Hepatocyte (in vitro differentiated cells): Measurements from ENCODE around the gene LRMDA.

Experiments used
- EZH2 ChIP-seq: fragments of 200-600 bp; sonication (generic); IDR thresholded peaks from 2 replicates; pipeline ENCODE4 v1.6.1; 2016; ENCODE audit warnings: antibody characterized with exemption, mild to moderate bottlenecking, borderline replicate concordance
- TF ChIP-seq, protein P1 (sequence below): fragments of 200-600 bp; sonication (generic); IDR thresholded peaks from 2 replicates; pipeline ENCODE4 v1.5.1; 2016; ENCODE audit warnings: antibody characterized with exemption, mild to moderate bottlenecking; ENCODE audit not compliant: poor library complexity

DNA sequence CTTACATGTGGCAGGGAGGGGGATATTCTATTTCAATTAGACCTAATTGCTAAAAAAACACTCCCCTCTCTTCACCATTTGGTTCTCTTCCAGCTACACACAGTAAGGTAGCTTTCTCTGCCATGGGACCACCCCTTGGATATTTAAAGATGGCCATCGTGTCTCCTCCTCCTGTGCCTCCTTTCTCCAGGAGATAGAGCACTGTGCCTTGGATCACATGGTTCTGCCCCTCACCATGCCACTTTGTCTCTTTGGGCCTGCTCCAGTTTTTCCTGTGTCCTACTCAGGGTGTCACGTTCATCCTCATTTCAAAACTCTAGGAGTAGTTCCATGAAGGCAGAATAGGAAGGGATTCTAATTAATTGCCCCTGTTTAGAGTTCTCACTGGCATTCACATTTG lies 1146.0 kb downstream of the LRMDA start:
- TF ChIP-seq, protein P1, sequence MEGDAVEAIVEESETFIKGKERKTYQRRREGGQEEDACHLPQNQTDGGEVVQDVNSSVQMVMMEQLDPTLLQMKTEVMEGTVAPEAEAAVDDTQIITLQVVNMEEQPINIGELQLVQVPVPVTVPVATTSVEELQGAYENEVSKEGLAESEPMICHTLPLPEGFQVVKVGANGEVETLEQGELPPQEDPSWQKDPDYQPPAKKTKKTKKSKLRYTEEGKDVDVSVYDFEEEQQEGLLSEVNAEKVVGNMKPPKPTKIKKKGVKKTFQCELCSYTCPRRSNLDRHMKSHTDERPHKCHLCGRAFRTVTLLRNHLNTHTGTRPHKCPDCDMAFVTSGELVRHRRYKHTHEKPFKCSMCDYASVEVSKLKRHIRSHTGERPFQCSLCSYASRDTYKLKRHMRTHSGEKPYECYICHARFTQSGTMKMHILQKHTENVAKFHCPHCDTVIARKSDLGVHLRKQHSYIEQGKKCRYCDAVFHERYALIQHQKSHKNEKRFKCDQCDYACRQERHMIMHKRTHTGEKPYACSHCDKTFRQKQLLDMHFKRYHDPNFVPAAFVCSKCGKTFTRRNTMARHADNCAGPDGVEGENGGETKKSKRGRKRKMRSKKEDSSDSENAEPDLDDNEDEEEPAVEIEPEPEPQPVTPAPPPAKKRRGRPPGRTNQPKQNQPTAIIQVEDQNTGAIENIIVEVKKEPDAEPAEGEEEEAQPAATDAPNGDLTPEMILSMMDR, result no peak
- TF ChIP-seq EZH2, result no peak
